ENCODE results near the gene GPR179.
A peak's percentile ranks its signal among the peaks of the same experiment; 100 is the strongest.
"Not testable (repeated sequence)": the region's sequence is repeated elsewhere in the genome, so short reads cannot be mapped to it uniquely, and the experiment has no call there.

GPR179 gene

GRCh38 chr17:38320482-38320881 is 23.3 kb downstream of the GPR179 start:
- no peak for DNase-seq

GRCh38 chr17:38317081-38317480 is 26.7 kb downstream of the GPR179 start:
- no peak for DNase-seq

GRCh38 chr17:38315497-38315896 is 28.3 kb downstream of the GPR179 start:
- DNase-seq = no peak

- DNase-seq = peak; percentile 91 to 92
Observed at GRCh38 chr17:38296834-38297517, 46.8 kb downstream of the GPR179 start, which contains the start of gene MRPL45. MRPL45 (plus strand) TSS chr17:38297168; CDS start chr17:38297184, 16 bp downstream.

GRCh38 chr17:38295602-38296365 is 48.0 kb downstream of the GPR179 start:
- DNase-seq = not testable (repeated sequence)

GRCh38 chr17:38289760-38290159 is 54.0 kb downstream of the GPR179 start:
- not testable (repeated sequence) for DNase-seq

GRCh38 chr17:38288217-38288827 is 55.4 kb downstream of the GPR179 start:
- DNase-seq = not testable (repeated sequence)

GRCh38 chr17:38286501-38287091 is 57.2 kb downstream of the GPR179 start:
- not testable (repeated sequence) for DNase-seq

GRCh38 chr17:38285994-38286393 is 57.8 kb downstream of the GPR179 start:
- not testable (repeated sequence) for DNase-seq
